HepG2 (cell line): Measurements from ENCODE around the gene ABI2. TPM values are rescaled to one million over a fixed set of nuclear protein-coding genes. Genes with fewer than 3 reads are reported as not detected.

Experiments used
- ATAC-seq: fragments of 200-7000 bp; cut with Tn5 transposase; 3 replicates; pipeline ENCODE4 v1.9.1; 2020; ENCODE audit warnings: mild to moderate bottlenecking, moderate library complexity
- BruUV-seq: library from RNA; stranded (reverse); fragments of 400-500 nt; replicated peaks from 2 replicates; lab custom pipeline; 2021; lab: Mats Ljungman, UMichigan
- CTCF ChIA-PET: fragments of 300-600 bp; formaldehyde crosslinking; extraction: SDS; loops from one replicate; lab custom pipeline; 2021; ENCODE audit warnings: low total read pairs, inconsistent platforms, low intra/inter-chr PET ratio; lab: Yijun Ruan, JAX
- POLR2A ChIA-PET: fragments of 350-600 bp; sonication (Branson Sonifier 250); formaldehyde crosslinking; loops from one replicate; lab custom pipeline; 2020; ENCODE audit warnings: antibody characterized with exemption, inconsistent platforms; lab: Yijun Ruan, JAX
- DNase-seq: peaks from one replicate; pipeline ENCODE4 v3.0.0-alpha.2; 2015; ENCODE audit warnings: low spot score
- FAIRE-seq: peaks from 3 replicates; lab custom pipeline; 2011; peaks lifted over from hg19 to GRCh38; lab: Jason Lieb, UNC
- H2AFZ ChIP-seq: one replicate; pipeline ENCODE4 v1.6.1; 2011; ENCODE audit warnings: low read length, inconsistent platforms
- H3K27ac ChIP-seq: fragments of 300-600 bp; 3 replicates; pipeline ENCODE4 v1.8.0; 2011; ENCODE audit warnings: mixed run types, mild to moderate bottlenecking, mixed read lengths, low read length, inconsistent platforms; ENCODE audit not compliant: insufficient read depth; ENCODE audit errors: extremely low read length
- H3K27me3 ChIP-seq, 2 experiments: fragments of 200-600 bp in 1 of 2; 2 replicates in 1 of 2; 3 replicates in 1 of 2; pipeline versions ENCODE4 v1.6.0 to v1.8.0; 2011; ENCODE audit warnings: low read length in 2 of 2, mild to moderate bottlenecking in 2 of 2, moderate library complexity in 2 of 2, inconsistent platforms in 1 of 2; ENCODE audit not compliant: insufficient read depth in 2 of 2, control insufficient read depth in 1 of 2
- H3K36me3 ChIP-seq, 2 experiments: fragments of 200-600 bp in 1 of 2; replicated peaks in 1 of 2; 2 replicates in 1 of 2; 3 replicates in 1 of 2; pipeline versions ENCODE4 v1.5.1 to v1.8.0; 2011; ENCODE audit warnings: low read length in 2 of 2, inconsistent platforms in 1 of 2; ENCODE audit not compliant: insufficient read depth in 2 of 2, control insufficient read depth in 1 of 2
- H3K4me1 ChIP-seq: 2 replicates; pipeline ENCODE4 v1.5.1; 2012; ENCODE audit warnings: low read length, inconsistent platforms; ENCODE audit not compliant: insufficient read depth
- H3K4me2 ChIP-seq: 2 replicates; pipeline ENCODE4 v1.6.0; 2011; ENCODE audit warnings: low read depth, low read length, inconsistent platforms
- H3K4me3 ChIP-seq, 3 experiments: fragments of 200-600 bp in 1 of 3; sonication (generic), shearing (Covaris generic) in 1 of 3; replicated peaks in 1 of 3; 2 replicates each; pipeline ENCODE4 v1.5.1; 2011 to 2016; ENCODE audit warnings: low read length in 3 of 3, inconsistent platforms in 2 of 3, low read depth in 2 of 3, mild to moderate bottlenecking in 2 of 3, control low read depth in 1 of 3, mixed read lengths in 1 of 3; ENCODE audit not compliant: insufficient read depth in 1 of 3
- H3K79me2 ChIP-seq: one replicate; pipeline ENCODE4 v1.6.1; 2011; ENCODE audit warnings: low read length, inconsistent platforms; ENCODE audit not compliant: insufficient read depth
- H3K9ac ChIP-seq: 2 replicates; pipeline ENCODE4 v1.6.0; 2011; ENCODE audit warnings: mild to moderate bottlenecking, low read depth, low read length, inconsistent platforms; ENCODE audit not compliant: insufficient read depth
- H3K9me3 ChIP-seq: 2 replicates; pipeline ENCODE4 v1.5.1; 2012; ENCODE audit warnings: mild to moderate bottlenecking, low read length
- H4K20me1 ChIP-seq: 2 replicates; pipeline ENCODE4 v1.6.0; 2011; ENCODE audit warnings: inconsistent platforms, mild to moderate bottlenecking, low read length, moderate library complexity; ENCODE audit not compliant: insufficient read depth
- HOMEZ ChIP-seq: IDR thresholded peaks from 2 replicates; pipeline ENCODE4 v1.6.1; 2016; ENCODE audit warnings: low read depth
- HOXA3 ChIP-seq: sonication (generic); formaldehyde crosslinking; IDR thresholded peaks from 2 replicates; pipeline ENCODE4 v1.5.0; 2020; ENCODE audit warnings: missing genetic modification reagents
- JUN ChIP-seq: sonication (generic); formaldehyde crosslinking; IDR thresholded peaks from 2 replicates; pipeline ENCODE4 v1.4.0; 2020; ENCODE audit warnings: mild to moderate bottlenecking, missing genetic modification reagents
- KLF15 ChIP-seq: sonication (generic); formaldehyde crosslinking; IDR thresholded peaks from 2 replicates; pipeline ENCODE4 v1.8.1; 2023; ENCODE audit warnings: borderline replicate concordance, mild to moderate bottlenecking, inconsistent platforms, missing genetic modification reagents, mixed read lengths
- MBNL3 ChIP-seq: fragments of 250-450 bp; sonication (Bioruptor Pico); conservative IDR thresholded peaks from 2 replicates; pipeline ENCODE4 v1.8.0; 2022; ENCODE audit warnings: mild to moderate bottlenecking, inconsistent platforms
- MXD3 ChIP-seq: IDR thresholded peaks from 2 replicates; pipeline ENCODE4 v1.6.1; 2016; ENCODE audit warnings: mild to moderate bottlenecking, missing biosample characterization, missing genetic modification reagents
- REPIN1 ChIP-seq: sonication (generic); formaldehyde crosslinking; IDR thresholded peaks from 2 replicates; pipeline ENCODE4 v1.8.0; 2022; ENCODE audit warnings: missing genetic modification reagents, low read depth, mild to moderate bottlenecking, borderline replicate concordance
- WGBS: methylation state at CpG from one replicate; pipeline ENCODE4 v1.1.6; 2017; ENCODE audit warnings: low lambda C conversion rate; 5-methylcytosine and 5-hydroxymethylcytosine counted together
- in situ Hi-C: cut with HindIII; loops from 2 replicates; pipeline ENCODE4 v1.10.0; 2017; ENCODE audit warnings: low pct_unique_long_range_greater_than_20kb; ENCODE audit not compliant: extremely low pct_ligation_motif_present
- intact Hi-C: fragments of 100-400 bp; cut with micrococcal nuclease; formaldehyde crosslinking; loops from one replicate; pipeline ENCODE4 v1.10.0; 2022; ENCODE audit not compliant: unreplicated experiment
- polyA plus RNA-seq, 8 experiments: library from polyadenylated mRNA; depleted of rRNA in 3 of 8; stranded (reverse) in 7 of 8; unstranded in 1 of 8; fragments of >200 nt; fragmentation: Illumina TruSeq in 4 of 8; extraction: Trizol in 4 of 8; gene quantifications; 2 replicates each; pipeline versions ENCODE4 v1.2.1 to v1.2.3, GENCODE V29; 2011 to 2016; ENCODE audit warnings: low read depth in 4 of 8, missing spikeins in 1 of 8, mixed read lengths in 1 of 8; ENCODE audit not compliant: insufficient read depth in 1 of 8
- total RNA-seq, 5 experiments: library from RNA; depleted of rRNA; stranded (reverse); fragments of >200 nt; fragmentation: Illumina TruSeq; extraction: Trizol; gene quantifications; 2 replicates each; pipeline ENCODE4 v1.2.3, GENCODE V29; 2016; ENCODE audit warnings: low read depth in 1 of 5

ABI2 gene
- total and polyA plus RNA-seq, 2 of the 13 experiments (the other 11 are each of a cell fraction or from before 2014, with no cell fraction given): 28.4 to 32.4 TPM

- Histone ChIP-seq H2AFZ (no peak overlapping the region), H3K4me3 (no peak overlapping the region), H3K36me3 (peaks cover 7 to 24% of the 10 kb centered on the region in 2 experiments), H3K9ac (no peak overlapping the region), H3K27me3 (no peaks in the 10 kb centered on the region), H3K27ac (no peak overlapping the region), H3K4me1 (peaks cover 15% of the 10 kb centered on the region), H3K79me2 (no peaks in the 10 kb centered on the region), H4K20me1 (no peaks in the 10 kb centered on the region), H3K4me2 (no peak overlapping the region), H3K9me3 (no peaks in the 10 kb centered on the region)
- over 99% methylated on average over 6 of the region's 6 CpGs for WGBS
- intact Hi-C loops: no loop called here
- no peak for DNase-seq
- ChIA-PET POLR2A (interaction anchor here (1.4 kb wide), 1 partner anchor 46 kb away, joined by 3 read pairs; no protein-coding TSS in a partner anchor), CTCF (no interaction called here)
- no peak for ATAC-seq
- no peak for TF ChIP-seq JUN (CRISPR knock-in tag)
- TF ChIP-seq KLF15: no peak
- no peak for TF ChIP-seq REPIN1 (CRISPR knock-in tag)
- TF ChIP-seq MBNL3 (CRISPR knock-in tag): no peak
- TF ChIP-seq HOMEZ (CRISPR knock-in tag): no peak
- no peak for TF ChIP-seq MXD3 (CRISPR knock-in tag)
- TF ChIP-seq HOXA3 (CRISPR knock-in tag): no peak
- no TSS peak for BruUV-seq
- FAIRE-seq: no peak
- in situ Hi-C loops: loop anchor here (10.0 kb wide), 1 partner anchor 425 kb away; no protein-coding TSS in a partner anchor
Measured at GRCh38 chr2:203489531-203489930, 161.3 kb downstream of the ABI2 start.
